HCT116 (cell line): ENCODE measurements around the gene ELK3. TPM values are rescaled to one million over a fixed set of nuclear protein-coding genes. Genes with fewer than 3 reads are reported as not detected.

ENCODE experiments used
- ATAC-seq: fragments of 200-7000 bp; cut with Tn5 transposase; 2 replicates; pipeline ENCODE4 v1.9.1; 2020; ENCODE audit warnings: mild to moderate bottlenecking, moderate library complexity
- BruUV-seq: library from RNA; stranded (reverse); fragments of 400-500 nt; replicated peaks from 2 replicates; lab custom pipeline; 2021; lab: Mats Ljungman, UMichigan
- CTCF ChIA-PET: fragments of 300-600 bp; sonication (Branson Sonifier 250); formaldehyde crosslinking; loops from one replicate; lab custom pipeline; 2021; ENCODE audit warnings: antibody characterized with exemption; lab: Charles Lee
- POLR2A ChIA-PET: fragments of 300-600, 350-600 bp; sonication (Branson Sonifier 250); formaldehyde crosslinking; loops from one replicate; lab custom pipeline; 2021; ENCODE audit warnings: antibody characterized with exemption; lab: Charles Lee
- RAD21 ChIA-PET, 2 experiments: fragments of 300-600 bp; sonication (Branson Sonifier 250); formaldehyde crosslinking; loops; one replicate each; lab custom pipeline; 2023; ENCODE audit warnings: low total read pairs in 2 of 2; ENCODE audit not compliant: uncharacterized antibody in 2 of 2, unreplicated experiment in 2 of 2, low non-redundant PET in 1 of 2; lab: Charles Lee
- DNase-seq: peaks from one replicate; pipeline ENCODE4 v3.0.0-alpha.2; 2010; ENCODE audit warnings: low read depth, low spot score
- H2AFZ ChIP-seq: fragments of 200-600 bp; shearing (Covaris generic), sonication (generic); 2 replicates; pipeline ENCODE4 v1.6.1; 2017; ENCODE audit warnings: low read depth, mixed run types, mixed read lengths, antibody characterized with exemption, low read length; ENCODE audit not compliant: poor library complexity, severe bottlenecking
- H3K27ac ChIP-seq: 2 replicates; pipeline ENCODE4 v1.5.1; 2012; ENCODE audit warnings: low read depth, low read length
- H3K27me3 ChIP-seq: fragments of 200-600 bp; sonication (generic); 2 replicates; pipeline ENCODE4 v1.6.1; 2016; ENCODE audit warnings: mixed run types, low read length, mixed read lengths; ENCODE audit not compliant: insufficient read depth
- H3K36me3 ChIP-seq, 2 experiments: fragments of 200-500 bp in 1 of 2; fragments of 200-600 bp in 1 of 2; sonication (Bioruptor generic) in 1 of 2; sonication (generic) in 1 of 2; 2 replicates each; pipeline versions ENCODE4 v1.5.1 to v1.6.1; 2014 to 2016; ENCODE audit warnings: low read length in 2 of 2, inconsistent platforms in 1 of 2, mixed read lengths in 1 of 2, mixed run types in 1 of 2; ENCODE audit not compliant: insufficient read depth in 2 of 2, control insufficient read depth in 1 of 2
- H3K4me1 ChIP-seq, 2 experiments: fragments of 200-600 bp in 1 of 2; sonication (generic) in 1 of 2; 2 replicates each; pipeline versions ENCODE4 v1.5.1 to v1.6.1; 2012 to 2017; ENCODE audit warnings: low read length in 2 of 2, inconsistent platforms in 1 of 2, mild to moderate bottlenecking in 1 of 2, mixed read lengths in 1 of 2, mixed run types in 1 of 2, moderate library complexity in 1 of 2; ENCODE audit not compliant: insufficient read depth in 2 of 2, control insufficient read depth in 1 of 2
- H3K4me2 ChIP-seq: fragments of 200-600 bp; sonication (generic); 2 replicates; pipeline ENCODE4 v1.6.1; 2017; ENCODE audit warnings: mixed run types, low read length, mixed read lengths
- H3K4me3 ChIP-seq, 2 experiments: fragments of 200-600 bp in 1 of 2; sonication (generic) in 1 of 2; replicated peaks in 1 of 2; 2 replicates each; pipeline ENCODE4 v1.5.1; 2011 to 2016; ENCODE audit warnings: low read length in 2 of 2, control low read depth in 1 of 2, low read depth in 1 of 2, mild to moderate bottlenecking in 1 of 2, mixed read lengths in 1 of 2, mixed run types in 1 of 2
- H3K79me2 ChIP-seq: fragments of 200-600 bp; sonication (generic); 2 replicates; pipeline ENCODE4 v1.6.1; 2017; ENCODE audit warnings: mild to moderate bottlenecking, mixed run types, low read length, moderate library complexity, mixed read lengths; ENCODE audit not compliant: insufficient read depth
- H3K9ac ChIP-seq: fragments of 200-600 bp; sonication (generic); 2 replicates; pipeline ENCODE4 v1.6.1; 2016; ENCODE audit warnings: low read length, mixed read lengths
- H3K9me2 ChIP-seq: fragments of 200-600 bp; sonication (generic), shearing (Covaris generic); 2 replicates; pipeline ENCODE4 v1.6.1; 2017; ENCODE audit warnings: mixed run types, mild to moderate bottlenecking, moderate library complexity; ENCODE audit not compliant: insufficient read depth
- H3K9me3 ChIP-seq, 2 experiments: fragments of 200-500 bp in 1 of 2; fragments of 200-600 bp in 1 of 2; sonication (Bioruptor generic) in 1 of 2; sonication (generic) in 1 of 2; 2 replicates each; pipeline ENCODE4 v1.6.1; 2014 to 2017; ENCODE audit warnings: low read length in 2 of 2, mixed read lengths in 2 of 2, inconsistent platforms in 1 of 2, low read depth in 1 of 2, mild to moderate bottlenecking in 1 of 2, mixed run types in 1 of 2, moderate library complexity in 1 of 2; ENCODE audit not compliant: control insufficient read depth in 1 of 2, insufficient read depth in 1 of 2
- H4K20me1 ChIP-seq: fragments of 200-600 bp; sonication (generic), shearing (Covaris generic); 2 replicates; pipeline ENCODE4 v1.6.1; 2017; ENCODE audit warnings: mixed run types, mild to moderate bottlenecking, moderate library complexity; ENCODE audit not compliant: insufficient read depth
- CBX3 ChIP-seq: IDR thresholded peaks from 2 replicates; pipeline ENCODE4 v1.6.1; 2012; ENCODE audit warnings: low read depth
- CEBPB ChIP-seq: IDR thresholded peaks from 2 replicates; pipeline ENCODE4 v1.6.1; 2012; ENCODE audit warnings: low read depth
- JUND ChIP-seq: IDR thresholded peaks from 2 replicates; pipeline ENCODE4 v1.6.1; 2012
- POLR2AphosphoS5 ChIP-seq: IDR thresholded peaks from 2 replicates; pipeline ENCODE4 v1.6.1; 2011; ENCODE audit warnings: mild to moderate bottlenecking, low read depth, low read length, moderate library complexity
- RAD21 ChIP-seq: IDR thresholded peaks from 2 replicates; pipeline ENCODE4 v1.6.1; 2012; ENCODE audit warnings: low read depth, mild to moderate bottlenecking
- SP1 ChIP-seq: IDR thresholded peaks from 2 replicates; pipeline ENCODE4 v1.6.1; 2012; ENCODE audit warnings: low read depth
- TCF7L2 ChIP-seq: IDR thresholded peaks from 2 replicates; pipeline ENCODE4 v1.7.0; 2011; ENCODE audit warnings: borderline replicate concordance, inconsistent platforms; ENCODE audit not compliant: insufficient read depth, insufficient read length; ENCODE audit errors: extremely low read depth
- intact Hi-C: fragments of 100-400 bp; cut with micrococcal nuclease; formaldehyde crosslinking; loops from 2 replicates; pipeline ENCODE4 v1.10.0; 2022
- total RNA-seq: library from RNA; stranded (reverse); gene quantifications from one replicate; pipeline ENCODE4 v1.2.1, GENCODE V29; 2021; ENCODE audit not compliant: unreplicated experiment

ELK3 gene
- total RNA-seq, 1 experiment from 2014 or later = 45.6 TPM

DNA sequence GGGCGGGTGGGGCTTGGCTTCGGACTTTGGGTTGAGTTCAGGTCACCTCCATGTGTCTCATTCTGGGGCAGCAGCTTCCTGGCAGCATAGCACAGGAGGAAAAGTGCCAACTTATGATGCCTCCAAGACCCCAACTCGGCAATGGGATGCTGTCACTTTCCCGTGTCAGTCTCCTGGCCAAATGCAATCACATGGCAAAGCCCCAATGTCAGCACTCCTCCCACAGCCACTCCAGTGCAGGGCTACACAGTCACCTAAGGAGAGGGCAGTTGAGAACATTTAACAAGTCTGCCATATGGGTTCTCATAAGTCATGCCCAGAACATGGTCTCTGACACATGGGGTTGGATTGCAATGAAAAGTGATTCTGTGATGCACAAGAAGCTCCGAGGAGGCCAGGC is 26.7 kb downstream of the ELK3 start:
- DNase-seq (no peak), ATAC-seq (no peak)
- peaks cover 0 to 32% of the 10 kb centered on the region in 2 experiments; a peak in 1 of 4 replicates for H3K36me3 ChIP-seq
- no peaks in the 10 kb centered on the region for H4K20me1 ChIP-seq
- CTCF ChIA-PET = no interaction called here
- peaks cover 18 to 34% of the 10 kb centered on the region in 2 experiments for H3K4me1 ChIP-seq
- intact Hi-C loops = no loop called here
- no peak overlapping the region for H3K27ac ChIP-seq
- H3K4me2 ChIP-seq = peak overlapping the region; percentile 74; the same call in 1 of the 2 replicates
- H2AFZ ChIP-seq = no peak overlapping the region
- H3K4me3 ChIP-seq = no peak overlapping the region
- H3K9me3 ChIP-seq = no peaks in the 10 kb centered on the region
- no TSS peak for BruUV-seq
- peaks cover 66% of the 10 kb centered on the region for H3K79me2 ChIP-seq
- H3K9ac ChIP-seq = no peak overlapping the region
- TF ChIP-seq CEBPB = no peak
- no peak for TF ChIP-seq RAD21
- RAD21 ChIA-PET = no interaction called here
- H3K9me2 ChIP-seq = no peaks in the 10 kb centered on the region
- H3K27me3 ChIP-seq = no peaks in the 10 kb centered on the region
- POLR2A ChIA-PET = no interaction called here

GRCh38 chr12:96221391-96221790 is 27.2 kb downstream of the ELK3 start:
- H3K27ac ChIP-seq = no peak overlapping the region
- no peak overlapping the region for H3K4me2 ChIP-seq
- H3K9me3 ChIP-seq = no peaks in the 10 kb centered on the region
- POLR2A ChIA-PET = no interaction called here
- no peaks in the 10 kb centered on the region for H3K27me3 ChIP-seq
- no peak for DNase-seq
- H4K20me1 ChIP-seq = no peaks in the 10 kb centered on the region
- RAD21 ChIA-PET = no interaction called here
- intact Hi-C loops = no loop called here
- no peak for ATAC-seq
- TF ChIP-seq SP1 = no peak
- TF ChIP-seq TCF7L2 = no peak
- no peak for TF ChIP-seq JUND
- no peak for TF ChIP-seq CEBPB
- TF ChIP-seq POLR2AphosphoS5 = no peak
- TF ChIP-seq CBX3 = no peak
- H3K9ac ChIP-seq = no peak overlapping the region
- H2AFZ ChIP-seq = no peak overlapping the region
- H3K36me3 ChIP-seq = peaks cover 0 to 32% of the 10 kb centered on the region in 2 experiments; a peak in 1 of 4 replicates
- H3K4me1 ChIP-seq = peaks cover 18 to 33% of the 10 kb centered on the region in 2 experiments
- no peaks in the 10 kb centered on the region for H3K9me2 ChIP-seq
- no peak overlapping the region for H3K4me3 ChIP-seq
- peaks cover 61% of the 10 kb centered on the region for H3K79me2 ChIP-seq
- no TSS peak for BruUV-seq
- CTCF ChIA-PET = no interaction called here
